Measurements from ENCODE around the gene ANKRD63.

ANKRD63 gene, protein sequence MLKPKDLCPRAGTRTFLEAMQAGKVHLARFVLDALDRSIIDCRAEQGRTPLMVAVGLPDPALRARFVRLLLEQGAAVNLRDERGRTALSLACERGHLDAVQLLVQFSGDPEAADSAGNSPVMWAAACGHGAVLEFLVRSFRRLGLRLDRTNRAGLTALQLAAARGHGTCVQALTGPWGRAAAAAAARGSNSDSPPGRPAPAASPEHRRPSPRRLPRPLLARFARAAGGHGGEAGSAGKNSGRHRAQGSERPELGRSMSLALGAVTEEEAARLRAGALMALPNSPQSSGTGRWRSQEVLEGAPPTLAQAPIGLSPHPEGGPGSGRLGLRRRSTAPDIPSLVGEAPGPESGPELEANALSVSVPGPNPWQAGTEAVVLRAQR

DNA sequence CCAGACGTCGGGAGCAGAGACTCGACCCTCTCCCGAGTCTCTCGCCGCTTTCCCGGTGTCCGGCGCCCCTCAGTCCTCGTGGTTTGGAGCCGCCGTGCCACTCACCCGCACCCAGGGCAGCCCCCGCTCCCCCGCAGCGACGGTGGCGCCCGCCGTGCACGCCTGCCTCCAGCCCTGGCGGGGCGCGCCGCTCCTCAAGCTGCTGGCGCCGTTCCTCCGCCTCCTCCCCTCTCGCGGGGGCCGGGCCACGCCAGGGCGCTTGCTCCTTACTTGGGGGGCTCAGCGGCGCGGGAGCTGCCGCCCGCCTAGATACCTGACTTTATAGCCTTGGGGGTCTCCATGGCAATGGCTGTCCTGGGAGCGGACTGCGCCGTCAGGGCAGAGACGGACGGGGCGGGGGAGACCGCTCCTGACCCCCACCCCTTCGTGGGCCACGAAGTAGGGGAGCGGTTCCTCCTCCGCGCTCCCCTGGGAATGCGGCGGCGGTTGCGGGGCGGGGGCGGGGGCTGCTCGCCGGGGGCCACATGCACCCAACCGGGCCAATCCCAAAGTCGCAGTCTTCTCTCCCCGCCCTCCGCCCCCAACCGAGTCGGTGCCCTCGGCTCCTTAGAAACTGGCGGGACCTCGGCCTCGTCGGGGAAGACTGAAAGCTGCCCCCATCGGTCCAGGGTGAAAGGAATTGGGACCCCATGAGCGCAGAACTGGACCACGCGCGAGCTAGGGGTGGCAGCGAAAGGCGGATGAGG, at the start of gene ANKRD63:
ANKRD63 (minus strand) TSS at position 196 of the 746 bp plus-strand sequence. CDS start 478 bp downstream, outside the sequence.
- no peaks in the 10 kb centered on the region for H3K36me3 ChIP-seq (ENCODE audit: control insufficient read depth in 2 of 2, insufficient read depth in 2 of 2, low read length in 2 of 2)
- H3K9ac ChIP-seq (ENCODE audit: low read depth in 1 of 2, low read length in 2 of 2) = peak within 1 kb of the TSS in 1 of 2 donors; percentile 43
- H3K27ac ChIP-seq (ENCODE audit: low read depth in 2 of 2, low read length in 2 of 2) = no peak within 1 kb of the TSS
- H3K9me3 ChIP-seq (ENCODE audit: control insufficient read depth in 2 of 2, low read length in 2 of 2) = no peaks in the 10 kb centered on the region
- peak within 1 kb of the TSS; percentile 57 to 68 for H3K4me3 ChIP-seq (ENCODE audit: low read length in 2 of 2)
- peaks cover 30 to 45% of the 10 kb centered on the region in 2 donors for H3K27me3 ChIP-seq (ENCODE audit: control insufficient read depth in 2 of 2, insufficient read depth in 2 of 2, low read length in 2 of 2)
- peaks cover 22% of the 10 kb centered on the region in 2 donors for H3K4me1 ChIP-seq (ENCODE audit: control insufficient read depth in 2 of 2, insufficient read depth in 2 of 2, low read length in 2 of 2)

DNA sequence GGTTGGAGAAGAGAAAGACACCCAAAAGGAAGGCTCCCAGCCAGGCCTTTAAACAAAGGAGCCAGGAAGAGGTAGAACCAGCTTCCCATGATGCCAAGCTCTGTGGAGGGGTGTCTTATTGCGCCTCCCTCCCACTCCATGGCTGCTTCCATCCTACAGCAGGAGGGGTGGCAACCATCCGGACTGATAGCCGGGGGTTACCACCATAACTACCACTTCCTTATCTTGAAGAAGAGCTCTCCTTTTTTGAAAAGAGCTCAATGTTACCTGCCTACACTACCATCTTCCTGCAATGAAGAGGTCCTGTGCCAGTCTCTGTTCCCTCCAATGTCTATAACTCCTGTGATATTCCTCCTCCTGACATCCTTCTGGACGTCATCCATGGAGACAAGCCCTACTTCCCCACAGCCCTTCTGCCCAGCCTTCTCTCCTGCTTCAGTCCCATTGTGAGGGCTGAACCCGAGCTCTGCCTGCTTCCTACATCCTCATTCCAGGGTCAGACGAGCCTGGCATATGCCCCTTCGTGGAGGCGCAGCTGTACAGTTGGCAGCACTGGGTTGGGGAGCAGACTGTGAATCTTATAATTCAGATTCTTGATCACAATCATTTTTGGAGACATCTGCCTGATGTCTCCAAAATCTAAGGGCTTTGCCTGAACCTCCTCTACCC, 49.4 kb upstream of the ANKRD63 start:
- Histone ChIP-seq H3K4me1 (ENCODE audit: control insufficient read depth in 2 of 2, insufficient read depth in 2 of 2, low read length in 2 of 2) (peaks cover 17 to 22% of the 10 kb centered on the region in 2 donors), H3K36me3 (ENCODE audit: control insufficient read depth in 2 of 2, insufficient read depth in 2 of 2, low read length in 2 of 2) (no peaks in the 10 kb centered on the region), H3K4me3 (ENCODE audit: low read length in 2 of 2) (no peak overlapping the region), H3K9ac (ENCODE audit: low read depth in 1 of 2, low read length in 2 of 2) (no peak overlapping the region), H3K9me3 (ENCODE audit: control insufficient read depth in 2 of 2, low read length in 2 of 2) (no peaks in the 10 kb centered on the region), H3K27me3 (ENCODE audit: control insufficient read depth in 2 of 2, insufficient read depth in 2 of 2, low read length in 2 of 2) (no peaks in the 10 kb centered on the region), H3K27ac (ENCODE audit: low read depth in 2 of 2, low read length in 2 of 2) (peak overlapping the region in 1 of 2 donors; percentile 32)

DNA sequence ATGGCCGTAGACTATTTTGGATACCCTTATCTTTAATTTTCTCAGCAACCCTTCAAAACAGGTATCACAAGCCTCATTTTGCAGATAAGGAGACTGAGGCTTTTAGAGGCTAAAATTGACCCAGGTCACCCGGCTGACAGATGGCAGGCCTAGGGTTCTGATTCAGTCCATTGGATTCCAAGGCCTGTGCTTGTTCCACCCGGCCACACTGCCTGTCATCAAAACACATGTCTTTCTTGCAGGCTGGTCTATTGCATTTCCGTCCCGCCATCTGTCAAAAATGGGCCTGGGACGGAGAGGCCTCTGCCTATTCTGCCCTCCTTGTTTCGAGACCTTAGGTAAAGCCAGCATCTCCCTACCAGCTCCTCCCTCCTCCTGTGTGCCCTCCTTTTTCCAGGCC, 48.8 kb upstream of the ANKRD63 start:
- Histone ChIP-seq H3K9ac (ENCODE audit: low read depth in 1 of 2, low read length in 2 of 2) (no peak overlapping the region), H3K9me3 (ENCODE audit: control insufficient read depth in 2 of 2, low read length in 2 of 2) (no peaks in the 10 kb centered on the region), H3K27ac (ENCODE audit: low read depth in 2 of 2, low read length in 2 of 2) (peak overlapping the region in 1 of 2 donors; percentile 32), H3K27me3 (ENCODE audit: control insufficient read depth in 2 of 2, insufficient read depth in 2 of 2, low read length in 2 of 2) (no peaks in the 10 kb centered on the region), H3K4me3 (ENCODE audit: low read length in 2 of 2) (no peak overlapping the region), H3K4me1 (ENCODE audit: control insufficient read depth in 2 of 2, insufficient read depth in 2 of 2, low read length in 2 of 2) (peaks cover 17 to 22% of the 10 kb centered on the region in 2 donors), H3K36me3 (ENCODE audit: control insufficient read depth in 2 of 2, insufficient read depth in 2 of 2, low read length in 2 of 2) (no peaks in the 10 kb centered on the region)

DNA sequence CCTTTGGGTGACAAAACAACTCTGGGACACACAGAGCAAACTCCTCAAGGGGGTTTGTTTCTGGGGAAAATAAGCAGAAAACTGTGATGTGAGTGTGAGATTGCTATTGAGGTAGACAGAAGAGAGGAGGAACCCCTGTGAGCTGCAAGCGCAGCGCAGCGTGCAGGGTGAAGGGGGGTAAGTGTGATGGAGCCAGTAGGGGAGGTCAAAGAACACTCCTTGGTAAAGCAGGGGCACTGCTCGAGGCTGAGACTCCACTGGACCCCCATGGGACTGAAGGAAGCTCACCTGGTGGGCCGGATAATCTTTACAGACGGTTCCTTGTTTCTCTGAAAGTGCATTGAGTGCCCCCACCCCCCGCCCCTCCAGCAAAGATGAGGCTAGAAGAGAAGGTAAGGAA, 48.2 kb upstream of the ANKRD63 start:
- no peak overlapping the region for H3K9ac ChIP-seq (ENCODE audit: low read depth in 1 of 2, low read length in 2 of 2)
- H3K9me3 ChIP-seq (ENCODE audit: control insufficient read depth in 2 of 2, low read length in 2 of 2) = no peaks in the 10 kb centered on the region
- H3K27ac ChIP-seq (ENCODE audit: low read depth in 2 of 2, low read length in 2 of 2) = peak overlapping the region in 1 of 2 donors; percentile 54
- no peak overlapping the region for H3K4me3 ChIP-seq (ENCODE audit: low read length in 2 of 2)
- H3K27me3 ChIP-seq (ENCODE audit: control insufficient read depth in 2 of 2, insufficient read depth in 2 of 2, low read length in 2 of 2) = no peaks in the 10 kb centered on the region
- H3K4me1 ChIP-seq (ENCODE audit: control insufficient read depth in 2 of 2, insufficient read depth in 2 of 2, low read length in 2 of 2) = peaks cover 17 to 23% of the 10 kb centered on the region in 2 donors
- no peaks in the 10 kb centered on the region for H3K36me3 ChIP-seq (ENCODE audit: control insufficient read depth in 2 of 2, insufficient read depth in 2 of 2, low read length in 2 of 2)

DNA sequence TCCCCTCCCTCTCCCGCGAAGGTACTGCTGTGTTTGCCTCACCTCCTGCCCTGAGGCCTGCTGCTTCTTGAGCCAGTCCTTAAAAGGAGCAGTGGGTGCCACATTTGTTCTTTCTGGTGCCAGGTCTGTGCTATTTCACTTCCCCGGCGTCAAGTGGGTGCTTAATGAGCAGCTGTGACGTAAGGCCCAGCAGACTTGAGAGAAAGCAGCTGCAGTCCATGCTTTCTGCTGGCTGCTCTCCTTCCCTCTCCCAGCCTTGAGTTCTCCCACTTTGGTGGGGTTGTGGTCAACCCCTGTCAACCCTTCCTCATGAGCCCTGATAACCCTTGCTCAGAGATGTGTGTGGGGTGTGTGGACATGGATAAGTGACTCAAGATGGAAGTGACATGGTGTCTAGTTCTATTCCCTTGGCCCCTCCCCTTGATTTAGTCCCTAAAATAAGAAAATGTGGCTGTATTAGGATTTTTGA, 47.5 kb upstream of the ANKRD63 start:
- Histone ChIP-seq H3K27ac (ENCODE audit: low read depth in 2 of 2, low read length in 2 of 2) (peak overlapping the region in 1 of 2 donors; percentile 54), H3K36me3 (ENCODE audit: control insufficient read depth in 2 of 2, insufficient read depth in 2 of 2, low read length in 2 of 2) (no peaks in the 10 kb centered on the region), H3K4me3 (ENCODE audit: low read length in 2 of 2) (no peak overlapping the region), H3K27me3 (ENCODE audit: control insufficient read depth in 2 of 2, insufficient read depth in 2 of 2, low read length in 2 of 2) (no peaks in the 10 kb centered on the region), H3K9me3 (ENCODE audit: control insufficient read depth in 2 of 2, low read length in 2 of 2) (no peaks in the 10 kb centered on the region), H3K4me1 (ENCODE audit: control insufficient read depth in 2 of 2, insufficient read depth in 2 of 2, low read length in 2 of 2) (peaks cover 19 to 26% of the 10 kb centered on the region in 2 donors), H3K9ac (ENCODE audit: low read depth in 1 of 2, low read length in 2 of 2) (no peak overlapping the region)

DNA sequence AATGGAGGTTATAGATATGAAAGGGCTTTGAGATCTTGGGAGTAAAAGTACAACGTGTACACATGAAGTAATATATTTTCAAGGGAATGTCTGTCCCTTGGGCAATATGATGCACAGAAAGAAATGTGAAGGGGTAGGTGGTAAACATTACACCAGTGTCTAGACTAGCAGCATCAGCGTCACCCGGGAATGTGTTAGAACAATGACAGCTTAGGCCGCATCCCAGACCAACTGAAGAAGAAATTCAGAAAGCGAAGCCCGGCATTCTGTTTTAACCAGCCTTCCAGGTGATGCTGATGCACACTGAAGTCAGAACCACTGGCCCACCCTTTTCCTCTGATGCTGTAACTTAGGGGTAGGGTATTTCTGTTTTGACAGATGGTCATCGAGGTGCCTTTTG, 46.9 kb upstream of the ANKRD63 start:
- Histone ChIP-seq H3K9ac (ENCODE audit: low read depth in 1 of 2, low read length in 2 of 2) (no peak overlapping the region), H3K4me1 (ENCODE audit: control insufficient read depth in 2 of 2, insufficient read depth in 2 of 2, low read length in 2 of 2) (peaks cover 25% of the 10 kb centered on the region in 2 donors), H3K27ac (ENCODE audit: low read depth in 2 of 2, low read length in 2 of 2) (peak overlapping the region in 1 of 2 donors; percentile 54)

DNA sequence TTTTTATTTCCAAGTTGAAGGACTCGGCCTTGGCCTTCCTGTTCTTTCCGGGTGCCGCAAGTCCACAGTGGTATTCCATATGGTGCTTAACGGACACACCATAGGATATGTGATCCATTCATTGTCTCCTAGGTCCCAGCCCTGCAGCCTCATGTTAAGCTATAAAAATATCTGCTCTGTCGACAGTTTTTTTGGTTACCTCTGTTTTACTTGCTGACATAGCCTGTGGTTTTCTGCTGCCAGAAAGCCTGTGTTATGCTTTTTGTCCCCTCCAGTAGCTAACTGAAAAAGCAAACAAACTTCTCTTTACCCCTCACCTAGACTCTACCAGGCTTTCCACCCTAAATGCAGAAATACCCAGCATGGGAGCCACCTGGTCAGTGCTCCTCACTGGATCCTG, 45.9 kb upstream of the ANKRD63 start:
- no peak overlapping the region for H3K4me3 ChIP-seq (ENCODE audit: low read length in 2 of 2)
- H3K4me1 ChIP-seq (ENCODE audit: control insufficient read depth in 2 of 2, insufficient read depth in 2 of 2, low read length in 2 of 2) = peaks cover 16 to 19% of the 10 kb centered on the region in 2 donors
- H3K9ac ChIP-seq (ENCODE audit: low read depth in 1 of 2, low read length in 2 of 2) = no peak overlapping the region
- H3K27ac ChIP-seq (ENCODE audit: low read depth in 2 of 2, low read length in 2 of 2) = peak overlapping the region in 1 of 2 donors; percentile 7
- no peaks in the 10 kb centered on the region for H3K9me3 ChIP-seq (ENCODE audit: control insufficient read depth in 2 of 2, low read length in 2 of 2)
- no peaks in the 10 kb centered on the region for H3K36me3 ChIP-seq (ENCODE audit: control insufficient read depth in 2 of 2, insufficient read depth in 2 of 2, low read length in 2 of 2)
- H3K27me3 ChIP-seq (ENCODE audit: control insufficient read depth in 2 of 2, insufficient read depth in 2 of 2, low read length in 2 of 2) = no peaks in the 10 kb centered on the region

More for the DNA sequence above, 46.9 kb upstream of the ANKRD63 start:
- H3K9me3 ChIP-seq (ENCODE audit: control insufficient read depth in 2 of 2, low read length in 2 of 2) = no peaks in the 10 kb centered on the region
- H3K4me3 ChIP-seq (ENCODE audit: low read length in 2 of 2) = no peak overlapping the region
- H3K27me3 ChIP-seq (ENCODE audit: control insufficient read depth in 2 of 2, insufficient read depth in 2 of 2, low read length in 2 of 2) = no peaks in the 10 kb centered on the region
- no peaks in the 10 kb centered on the region for H3K36me3 ChIP-seq (ENCODE audit: control insufficient read depth in 2 of 2, insufficient read depth in 2 of 2, low read length in 2 of 2)

DNA sequence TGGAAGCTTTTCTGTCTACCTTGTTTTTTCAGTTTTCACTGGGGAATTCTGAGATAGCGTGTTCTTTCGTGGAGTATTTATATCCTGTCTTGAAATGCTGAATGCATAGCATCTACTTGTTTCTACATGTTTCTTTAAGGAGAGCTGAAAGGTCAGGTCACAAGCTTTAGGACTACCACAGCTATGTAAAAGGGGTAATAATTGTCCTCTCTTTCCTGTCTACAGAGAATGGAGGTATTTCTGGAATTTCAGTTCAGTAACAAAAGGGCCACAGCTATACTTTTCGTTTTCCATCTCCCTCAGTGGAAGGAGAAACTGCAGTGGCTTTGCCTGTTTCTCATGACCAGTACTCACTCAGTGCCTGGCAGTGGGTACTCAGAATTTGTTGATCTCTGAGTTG, 45.3 kb upstream of the ANKRD63 start:
- Histone ChIP-seq H3K4me1 (ENCODE audit: control insufficient read depth in 2 of 2, insufficient read depth in 2 of 2, low read length in 2 of 2) (peaks cover 13 to 16% of the 10 kb centered on the region in 2 donors), H3K27ac (ENCODE audit: low read depth in 2 of 2, low read length in 2 of 2) (peak overlapping the region in 1 of 2 donors; percentile 7), H3K27me3 (ENCODE audit: control insufficient read depth in 2 of 2, insufficient read depth in 2 of 2, low read length in 2 of 2) (no peaks in the 10 kb centered on the region), H3K36me3 (ENCODE audit: control insufficient read depth in 2 of 2, insufficient read depth in 2 of 2, low read length in 2 of 2) (no peaks in the 10 kb centered on the region), H3K9me3 (ENCODE audit: control insufficient read depth in 2 of 2, low read length in 2 of 2) (no peaks in the 10 kb centered on the region), H3K4me3 (ENCODE audit: low read length in 2 of 2) (no peak overlapping the region), H3K9ac (ENCODE audit: low read depth in 1 of 2, low read length in 2 of 2) (no peak overlapping the region)

DNA sequence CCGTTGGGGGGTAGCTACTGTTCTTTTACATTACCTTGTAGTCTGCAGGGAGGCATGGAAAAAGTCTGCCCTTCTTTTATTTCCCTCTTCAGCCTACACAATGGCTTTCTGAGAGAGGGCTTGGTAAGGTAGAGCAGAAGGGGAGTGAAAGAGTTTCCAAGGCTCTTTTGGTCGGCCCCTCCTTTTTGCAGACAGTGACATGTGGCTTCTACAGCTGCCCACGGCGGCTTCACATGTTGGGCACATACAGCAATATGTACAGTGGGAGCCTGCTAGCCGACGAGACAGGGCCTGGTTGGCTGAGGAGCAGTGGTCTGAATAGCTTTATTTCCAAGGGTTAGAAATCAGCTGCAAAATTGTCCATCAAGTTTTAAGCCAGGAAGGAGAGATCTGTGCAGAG, 44.6 kb upstream of the ANKRD63 start:
- H3K27me3 ChIP-seq (ENCODE audit: control insufficient read depth in 2 of 2, insufficient read depth in 2 of 2, low read length in 2 of 2) = no peaks in the 10 kb centered on the region
- H3K9me3 ChIP-seq (ENCODE audit: control insufficient read depth in 2 of 2, low read length in 2 of 2) = no peaks in the 10 kb centered on the region
- H3K4me3 ChIP-seq (ENCODE audit: low read length in 2 of 2) = no peak overlapping the region
- no peak overlapping the region for H3K27ac ChIP-seq (ENCODE audit: low read depth in 2 of 2, low read length in 2 of 2)
- no peaks in the 10 kb centered on the region for H3K36me3 ChIP-seq (ENCODE audit: control insufficient read depth in 2 of 2, insufficient read depth in 2 of 2, low read length in 2 of 2)
- H3K9ac ChIP-seq (ENCODE audit: low read depth in 1 of 2, low read length in 2 of 2) = no peak overlapping the region
- H3K4me1 ChIP-seq (ENCODE audit: control insufficient read depth in 2 of 2, insufficient read depth in 2 of 2, low read length in 2 of 2) = peaks cover 20 to 22% of the 10 kb centered on the region in 2 donors
